CD14-positive monocyte (primary cell): ENCODE data around the gene TRAPPC6A. TPM values are rescaled to one million over a fixed set of nuclear protein-coding genes. Genes with fewer than 3 reads are reported as not detected.

Experiments used
- DNase-seq, 3 donors: peaks; one replicate each; pipeline ENCODE4 v3.0.0-alpha.2; 2011 to 2022
- H2AFZ ChIP-seq: 2 replicates; pipeline ENCODE4 v1.6.0; 2012; ENCODE audit warnings: mild to moderate bottlenecking, low read depth, low read length, inconsistent platforms; ENCODE audit not compliant: insufficient read depth, poor library complexity, severe bottlenecking
- H3K27ac ChIP-seq, 2 donors: 1 replicate in 1 of 2; 2 replicates in 1 of 2; pipeline ENCODE4 v1.5.1; 2012 to 2013; ENCODE audit warnings: low read length in 2 of 2, control low read depth in 1 of 2, inconsistent platforms in 1 of 2, low read depth in 1 of 2, mild to moderate bottlenecking in 1 of 2
- H3K27me3 ChIP-seq, 2 donors: one replicate each; pipeline versions ENCODE4 v1.6.0 to v1.6.1; 2011 to 2013; ENCODE audit warnings: low read length in 2 of 2; ENCODE audit not compliant: control insufficient read depth in 2 of 2, insufficient read depth in 2 of 2
- H3K36me3 ChIP-seq, 2 donors: replicated peaks in 1 of 2; 1 replicate in 1 of 2; 2 replicates in 1 of 2; pipeline versions ENCODE4 v1.5.1 to v1.6.1; 2012 to 2013; ENCODE audit warnings: low read length in 2 of 2, control low read depth in 1 of 2, inconsistent platforms in 1 of 2, mild to moderate bottlenecking in 1 of 2; ENCODE audit not compliant: insufficient read depth in 2 of 2, control insufficient read depth in 1 of 2
- H3K4me1 ChIP-seq, 2 donors: 1 replicate in 1 of 2; 2 replicates in 1 of 2; pipeline versions ENCODE4 v1.5.1 to v1.6.1; 2012 to 2013; ENCODE audit warnings: low read length in 2 of 2, control low read depth in 1 of 2, inconsistent platforms in 1 of 2, mild to moderate bottlenecking in 1 of 2, moderate library complexity in 1 of 2; ENCODE audit not compliant: insufficient read depth in 2 of 2, control insufficient read depth in 1 of 2
- H3K4me2 ChIP-seq: replicated peaks from 2 replicates; pipeline ENCODE3; 2012; ENCODE audit warnings: low read length, moderate library complexity, mild to moderate bottlenecking; ENCODE audit not compliant: poor library complexity, severe bottlenecking; ENCODE audit errors: extremely low read depth
- H3K4me3 ChIP-seq, 3 experiments: fragments of 200-600 bp in 1 of 3; sonication (generic) in 1 of 3; replicated peaks in 1 of 3; 1 replicate in 2 of 3; 2 replicates in 1 of 3; pipeline ENCODE4 v1.5.1; 2011 to 2013; ENCODE audit warnings: low read length in 3 of 3, mild to moderate bottlenecking in 3 of 3, control low read depth in 2 of 3, low read depth in 2 of 3, inconsistent platforms in 1 of 3, moderate library complexity in 1 of 3
- H3K79me2 ChIP-seq: 2 replicates; pipeline ENCODE4 v1.6.0; 2012; ENCODE audit warnings: mild to moderate bottlenecking, control low read depth, inconsistent platforms, low read length, moderate library complexity; ENCODE audit not compliant: insufficient read depth
- H3K9ac ChIP-seq: 2 replicates; pipeline ENCODE4 v1.6.0; 2017; ENCODE audit warnings: low read length, mild to moderate bottlenecking; ENCODE audit not compliant: insufficient read depth, poor library complexity, severe bottlenecking
- H3K9me3 ChIP-seq, 2 donors: replicated peaks in 1 of 2; 1 replicate in 1 of 2; 2 replicates in 1 of 2; pipeline versions ENCODE4 v1.5.1 to v1.6.1; 2012 to 2013; ENCODE audit warnings: low read length in 2 of 2, control low read depth in 1 of 2; ENCODE audit not compliant: control insufficient read depth in 1 of 2, insufficient read depth in 1 of 2
- H4K20me1 ChIP-seq: 2 replicates; pipeline ENCODE4 v1.6.0; 2012; ENCODE audit warnings: mild to moderate bottlenecking, low read length, control low read depth, moderate library complexity; ENCODE audit not compliant: insufficient read depth
- H3K27ac Mint-ChIP-seq, 7 donors: one replicate each; pipeline ENCODE4 v1.8.0; 2020; ENCODE audit warnings: mild to moderate bottlenecking in 7 of 7, mixed read lengths in 7 of 7, moderate library complexity in 6 of 7, inconsistent platforms in 2 of 7
- H3K27me3 Mint-ChIP-seq, 3 donors: one replicate each; pipeline ENCODE4 v1.8.0; 2021 to 2022; ENCODE audit warnings: low read depth in 3 of 3, mild to moderate bottlenecking in 3 of 3, mixed read lengths in 3 of 3, moderate library complexity in 3 of 3, inconsistent platforms in 1 of 3
- H3K36me3 Mint-ChIP-seq, 2 donors: one replicate each; pipeline ENCODE4 v1.8.0; 2020; ENCODE audit warnings: mixed read lengths in 2 of 2, inconsistent platforms in 1 of 2, mild to moderate bottlenecking in 1 of 2
- H3K4me1 Mint-ChIP-seq: one replicate; pipeline ENCODE4 v1.8.0; 2020; ENCODE audit warnings: mild to moderate bottlenecking, mixed read lengths
- H3K4me3 Mint-ChIP-seq, 2 donors: one replicate each; pipeline ENCODE4 v1.8.0; 2020; ENCODE audit warnings: mild to moderate bottlenecking in 2 of 2, mixed read lengths in 2 of 2, moderate library complexity in 1 of 2
- H3K9me3 Mint-ChIP-seq, 7 donors: one replicate each; pipeline ENCODE4 v1.8.0; 2020 to 2022; ENCODE audit warnings: mixed read lengths in 7 of 7, mild to moderate bottlenecking in 6 of 7, moderate library complexity in 6 of 7, inconsistent platforms in 2 of 7
- CTCF ChIP-seq: fragments of 200-600 bp; IDR thresholded peaks from one replicate; pipeline ENCODE4 v1.8.0; 2022; ENCODE audit warnings: antibody characterized with exemption, mild to moderate bottlenecking
- WGBS: methylation state at CpG from one replicate; pipeline ENCODE4 v1.1.5; 2013; ENCODE audit warnings: missing lambda C conversion rate; ENCODE audit not compliant: insufficient coverage; 5-methylcytosine and 5-hydroxymethylcytosine counted together
- intact Hi-C, 2 donors: fragments of 100-400 bp; cut with micrococcal nuclease; formaldehyde crosslinking; loops; one replicate each; pipeline versions ENCODE4 v1.15.0 to v1.15.1; 2023
- polyA plus RNA-seq, 3 donors: library from polyadenylated mRNA; depleted of rRNA in 1 of 3; unstranded in 2 of 3; stranded (reverse) in 1 of 3; fragments of 300-500 nt in 2 of 3; fragments of >200 nt in 1 of 3; fragmentation: Illumina TruSeq in 2 of 3; gene quantifications; 1 replicate in 2 of 3; 2 replicates in 1 of 3; pipeline ENCODE4 v1.2.3, GENCODE V29; 2012 to 2021

The TRAPPC6A gene
- polyA plus RNA-seq, 3 donors: 49.7 to 82.7 (median 63.4) TPM

- DNase-seq: no peak
- no peak overlapping the region for H2AFZ ChIP-seq
- H3K4me1 ChIP-seq: peaks cover 0 to 4% of the 10 kb centered on the region in 2 donors
- peak overlapping the region in 1 of 7 donors; percentile 54 for H3K27ac Mint-ChIP-seq
- H3K9me3 Mint-ChIP-seq: no peaks in the 10 kb centered on the region
- peaks cover 64% of the 10 kb centered on the region for H3K79me2 ChIP-seq
- H3K4me2 ChIP-seq: no peak overlapping the region
- peaks cover 22% of the 10 kb centered on the region for H3K4me1 Mint-ChIP-seq
- no peak overlapping the region for H3K4me3 Mint-ChIP-seq
- 91% methylated on average over 3 of the region's 6 CpGs for WGBS
- peaks cover 4 to 8% of the 10 kb centered on the region in 2 donors for H3K36me3 Mint-ChIP-seq
- H3K27me3 ChIP-seq: no peaks in the 10 kb centered on the region
- peaks cover 4 to 7% (median 7%) of the 10 kb centered on the region in 3 donors for H3K27me3 Mint-ChIP-seq
- no peaks in the 10 kb centered on the region for H3K9me3 ChIP-seq
- no peak for TF ChIP-seq CTCF
- no peak overlapping the region for H3K4me3 ChIP-seq
- intact Hi-C loops: no loop called here
- peaks cover 74% of the 10 kb centered on the region for H4K20me1 ChIP-seq
- H3K27ac ChIP-seq: no peak overlapping the region
- H3K9ac ChIP-seq: no peak overlapping the region
- H3K36me3 ChIP-seq: no peaks in the 10 kb centered on the region
Observed at GRCh38 chr19:45122832-45123231, 55.2 kb downstream of the TRAPPC6A start.

- H4K20me1 ChIP-seq: peaks cover 82% of the 10 kb centered on the region
- H3K27me3 Mint-ChIP-seq: peaks cover 6 to 7% (median 7%) of the 10 kb centered on the region in 3 donors
- no peak overlapping the region for H2AFZ ChIP-seq
- peak overlapping the region in 2 of 7 donors; percentile 33 to 73 for H3K27ac Mint-ChIP-seq
- no peak overlapping the region for H3K4me3 Mint-ChIP-seq
- no peaks in the 10 kb centered on the region for H3K9me3 ChIP-seq
- H3K36me3 Mint-ChIP-seq: peaks cover 4 to 8% of the 10 kb centered on the region in 2 donors
- peaks cover 7 to 13% of the 10 kb centered on the region in 2 donors for H3K4me1 ChIP-seq
- no peaks in the 10 kb centered on the region for H3K27me3 ChIP-seq
- H3K9me3 Mint-ChIP-seq: no peaks in the 10 kb centered on the region
- no peak overlapping the region for H3K4me3 ChIP-seq
- intact Hi-C loops: no loop called here
- H3K4me1 Mint-ChIP-seq: peaks cover 29% of the 10 kb centered on the region
- no peak for DNase-seq
- no peak overlapping the region for H3K4me2 ChIP-seq
- H3K36me3 ChIP-seq: no peaks in the 10 kb centered on the region
- peaks cover 63% of the 10 kb centered on the region for H3K79me2 ChIP-seq
- H3K27ac ChIP-seq: no peak overlapping the region
- no peak overlapping the region for H3K9ac ChIP-seq
- 84% methylated on average over 7 of the region's 11 CpGs for WGBS
- TF ChIP-seq CTCF: no peak
Observed at GRCh38 chr19:45121827-45122345, 56.2 kb downstream of the TRAPPC6A start.
